ENCODE results near the gene CFAP206. TPM values are rescaled to one million over a fixed set of nuclear protein-coding genes. Genes with fewer than 3 reads are reported as not detected.

CFAP206 gene
- polyA plus RNA-seq, 1 experiment: 0.10 TPM

GRCh38 chr6:87472525-87473418, 65.0 kb downstream of the CFAP206 start, which contains the start of gene SLC35A1:
Gene SLC35A1, plus strand, starts transcription at chr6:87472974. Its CDS starts 30 bp downstream, at chr6:87473004.
- peak; percentile 35 for TF ChIP-seq CTCF (IDR thresholded peaks at IDR 0.05; ENCODE audit: insufficient read depth, low read depth, low read length)
- no peaks in the 10 kb centered on the region for H3K36me3 ChIP-seq (ENCODE audit: control insufficient read depth, insufficient read depth, low read length)
- H3K4me3 ChIP-seq (ENCODE audit: low read depth, low read length): peak within 1 kb of the TSS; percentile 82
- POLR2A ChIA-PET: no interaction called here
- no peaks in the 10 kb centered on the region; the same call in 1 of the 2 replicates for H3K27me3 ChIP-seq (ENCODE audit: control insufficient read depth, insufficient read depth, low read length)
- CTCF ChIA-PET: interaction anchor here (0.8 kb wide), 1 partner anchor 150 kb away, joined by 3 read pairs; the partner anchor contains the start of gene SMIM8
- DNase-seq (ENCODE audit: low read depth): peak; percentile 34

- Histone ChIP-seq H3K4me3 (ENCODE audit: low read depth, low read length) (peak overlapping the region; percentile 82), H3K27me3 (ENCODE audit: control insufficient read depth, insufficient read depth, low read length) (no peaks in the 10 kb centered on the region), H3K36me3 (ENCODE audit: control insufficient read depth, insufficient read depth, low read length) (no peaks in the 10 kb centered on the region)
- POLR2A ChIA-PET: interaction anchor here (0.5 kb wide), 1 partner anchor 116 kb away, joined by 5 read pairs; no protein-coding TSS in a partner anchor
- DNase-seq (ENCODE audit: low read depth): no peak
- CTCF ChIA-PET: no interaction called here
- TF ChIP-seq CTCF (IDR thresholded peaks at IDR 0.05; ENCODE audit: insufficient read depth, low read depth, low read length): no peak
These were observed 65.7 kb downstream of the CFAP206 start for GRCh38 chr6:87473419-87473903.

- ChIA-PET CTCF (interaction anchor here (0.9 kb wide), 1 partner anchor 64 kb away, joined by 3 read pairs; no protein-coding TSS in a partner anchor), POLR2A (no interaction called here)
- Histone ChIP-seq H3K36me3 (ENCODE audit: control insufficient read depth, insufficient read depth, low read length) (no peaks in the 10 kb centered on the region), H3K27me3 (ENCODE audit: control insufficient read depth, insufficient read depth, low read length) (no peaks in the 10 kb centered on the region), H3K4me3 (ENCODE audit: low read depth, low read length) (no peak overlapping the region)
- TF ChIP-seq CTCF (IDR thresholded peaks at IDR 0.05; ENCODE audit: insufficient read depth, low read depth, low read length): no peak
- DNase-seq (ENCODE audit: low read depth): no peak
These were observed 74.2 kb downstream of the CFAP206 start for GRCh38 chr6:87481931-87482330.

- CTCF ChIA-PET: no interaction called here
- no peaks in the 10 kb centered on the region for H3K27me3 ChIP-seq (ENCODE audit: control insufficient read depth, insufficient read depth, low read length)
- POLR2A ChIA-PET: no interaction called here
- no peaks in the 10 kb centered on the region for H3K36me3 ChIP-seq (ENCODE audit: control insufficient read depth, insufficient read depth, low read length)
- no peak for DNase-seq (ENCODE audit: low read depth)
- no peak overlapping the region for H3K4me3 ChIP-seq (ENCODE audit: low read depth, low read length)
- no peak for TF ChIP-seq CTCF (IDR thresholded peaks at IDR 0.05; ENCODE audit: insufficient read depth, low read depth, low read length)
These were observed 74.6 kb downstream of the CFAP206 start for GRCh38 chr6:87482366-87482765.

GRCh38 chr6:87483929-87484328, 76.2 kb downstream of the CFAP206 start:
- TF ChIP-seq CTCF (IDR thresholded peaks at IDR 0.05; ENCODE audit: insufficient read depth, low read depth, low read length): 0 out of 2 replicates have a peak, but pooled peaks have one; percentile 3
- peak; percentile 10 for DNase-seq (ENCODE audit: low read depth)
- POLR2A ChIA-PET: no interaction called here
- H3K4me3 ChIP-seq (ENCODE audit: low read depth, low read length): no peak overlapping the region
- H3K27me3 ChIP-seq (ENCODE audit: control insufficient read depth, insufficient read depth, low read length): no peaks in the 10 kb centered on the region
- CTCF ChIA-PET: no interaction called here
- no peaks in the 10 kb centered on the region for H3K36me3 ChIP-seq (ENCODE audit: control insufficient read depth, insufficient read depth, low read length)
